Tibial nerve (tissue), 4 donors: ENCODE results near the gene ALDH1A3.

Source experiments
- EP300 ChIP-seq, 2 donors: sonication (generic); formaldehyde crosslinking; IDR thresholded peaks; one replicate each; pipeline ENCODE4 v1.6.1; 2017; ENCODE audit warnings: antibody characterized with exemption in 2 of 2, mild to moderate bottlenecking in 1 of 2
- POLR2A ChIP-seq, 2 donors: fragments of 450-650 bp; IDR thresholded peaks; one replicate each; pipeline ENCODE4 v1.6.1; 2017; ENCODE audit warnings: antibody characterized with exemption in 2 of 2, mild to moderate bottlenecking in 2 of 2, moderate library complexity in 2 of 2
- TF ChIP-seq, protein P1 (sequence below), 5 experiments: fragments of 200-600 bp in 3 of 5; fragments of 450-650 bp in 2 of 5; sonication (generic) in 3 of 5; IDR thresholded peaks; one replicate each; pipeline ENCODE4 v1.5.1; 2016 to 2019; ENCODE audit warnings: antibody characterized with exemption in 5 of 5, mild to moderate bottlenecking in 3 of 5, moderate library complexity in 2 of 5

DNA sequence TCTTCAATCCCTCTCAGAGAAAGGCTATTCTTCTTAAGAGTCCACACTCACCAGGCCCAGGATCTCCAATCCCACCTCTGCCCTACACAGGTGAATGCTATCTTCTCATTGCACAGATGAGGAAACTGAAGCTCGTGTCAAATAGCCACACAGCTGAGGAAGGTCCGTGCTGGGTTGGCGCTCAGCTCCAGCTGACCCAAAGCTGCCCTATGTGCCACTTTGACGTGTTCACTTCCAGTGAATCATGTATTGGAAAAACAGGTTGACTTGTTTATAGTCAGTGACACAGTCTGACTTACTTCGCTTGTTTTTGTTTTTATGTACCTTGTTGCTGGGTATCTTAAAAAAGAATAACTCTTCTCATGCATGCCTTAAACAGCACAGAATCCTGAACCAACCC is 32.4 kb upstream of the ALDH1A3 start:
- TF ChIP-seq, protein P1, sequence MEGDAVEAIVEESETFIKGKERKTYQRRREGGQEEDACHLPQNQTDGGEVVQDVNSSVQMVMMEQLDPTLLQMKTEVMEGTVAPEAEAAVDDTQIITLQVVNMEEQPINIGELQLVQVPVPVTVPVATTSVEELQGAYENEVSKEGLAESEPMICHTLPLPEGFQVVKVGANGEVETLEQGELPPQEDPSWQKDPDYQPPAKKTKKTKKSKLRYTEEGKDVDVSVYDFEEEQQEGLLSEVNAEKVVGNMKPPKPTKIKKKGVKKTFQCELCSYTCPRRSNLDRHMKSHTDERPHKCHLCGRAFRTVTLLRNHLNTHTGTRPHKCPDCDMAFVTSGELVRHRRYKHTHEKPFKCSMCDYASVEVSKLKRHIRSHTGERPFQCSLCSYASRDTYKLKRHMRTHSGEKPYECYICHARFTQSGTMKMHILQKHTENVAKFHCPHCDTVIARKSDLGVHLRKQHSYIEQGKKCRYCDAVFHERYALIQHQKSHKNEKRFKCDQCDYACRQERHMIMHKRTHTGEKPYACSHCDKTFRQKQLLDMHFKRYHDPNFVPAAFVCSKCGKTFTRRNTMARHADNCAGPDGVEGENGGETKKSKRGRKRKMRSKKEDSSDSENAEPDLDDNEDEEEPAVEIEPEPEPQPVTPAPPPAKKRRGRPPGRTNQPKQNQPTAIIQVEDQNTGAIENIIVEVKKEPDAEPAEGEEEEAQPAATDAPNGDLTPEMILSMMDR (IDR thresholded peaks at IDR 0.05): no peak
- TF ChIP-seq EP300 (IDR thresholded peaks at IDR 0.05): no peak
- TF ChIP-seq POLR2A (IDR thresholded peaks at IDR 0.05): no peak
